ENCODE data around the gene FRMPD4. TPM values are rescaled to one million over a fixed set of nuclear protein-coding genes. Genes with fewer than 3 reads are reported as not detected.

FRMPD4 gene
- total and polyA plus RNA-seq, 10 of the 15 experiments (the other 5 are each of a cell fraction or from before 2014, with no cell fraction given), result not detected

GRCh38 chrX:12327836-12328235 is 189.6 kb downstream of the FRMPD4 start (continued):
- TF ChIP-seq PRDM15 (CRISPR knock-in tag; IDR thresholded peaks at IDR 0.05) (no peak), CHD1 (IDR thresholded peaks at IDR 0.05; ENCODE audit: low read depth, low read length) (no peak), POLR2AphosphoS2 (IDR thresholded peaks at IDR 0.05; ENCODE audit: low read depth, low read length) (no peak), RELB (IDR thresholded peaks at IDR 0.05; ENCODE audit: low read depth) (no peak), IKZF2 (IDR thresholded peaks at IDR 0.05) (no peak), ATF3 (IDR thresholded peaks at IDR 0.05; ENCODE audit: borderline replicate concordance, extremely low read depth, low read depth, low read length) (no peak), SUPT20H (IDR thresholded peaks at IDR 0.05; ENCODE audit: borderline replicate concordance, control insufficient read depth, low read depth, low read length) (no peak), ZZZ3 (IDR thresholded peaks at IDR 0.05; ENCODE audit: control insufficient read depth, insufficient read length, low read depth) (no peak), NKRF (conservative IDR thresholded peaks at IDR 0.05) (no peak)

Data from GM12878 (cell line).